ENCODE results near the gene TRPM2. TPM values are rescaled to one million over a fixed set of nuclear protein-coding genes. Genes with fewer than 3 reads are reported as not detected.

Gene TRPM2
- total and polyA plus RNA-seq, 2 of the 4 experiments (the other 2 are of a cell fraction), result not detected

GRCh38 chr21:44372616-44373015, 19.2 kb downstream of the TRPM2 start:
- Histone ChIP-seq H4K20me1 (ENCODE audit: insufficient read depth, low read length) (no peaks in the 10 kb centered on the region), H3K4me2 (ENCODE audit: low read depth, low read length) (no peak overlapping the region), H3K79me1 (ENCODE audit: low read depth in 1 of 2, low read length in 2 of 2) (no peaks in the 10 kb centered on the region), H3K4me3 (ENCODE audit: insufficient read depth, low read depth, low read length) (no peak overlapping the region), H3K27ac (ENCODE audit: insufficient read depth, low read length) (no peak overlapping the region), H2AFZ (replicated peaks; ENCODE audit: low read length, poor library complexity) (no peak overlapping the region), H3K9me1 (ENCODE audit: insufficient read depth, low read length) (no peaks in the 10 kb centered on the region), H3K23ac (ENCODE audit: low read depth, low read length) (no peak overlapping the region), H2BK120ac (ENCODE audit: low read depth, low read length) (no peak overlapping the region), H3K27me3 (ENCODE audit: control insufficient read depth, insufficient read depth, low read length) (peaks cover 3% of the 10 kb centered on the region; the same call in 1 of the 2 replicates), H3K14ac (replicated peaks; ENCODE audit: low read depth, low read length) (no peak overlapping the region), H3K18ac (ENCODE audit: low read depth, low read length) (no peak overlapping the region), H3K9ac (ENCODE audit: low read depth, low read length) (no peak overlapping the region), H2AK9ac (replicated peaks; ENCODE audit: low read depth, low read length, poor library complexity) (no peak overlapping the region), H4K91ac (ENCODE audit: insufficient read depth, low read depth, low read length) (no peak overlapping the region), H3K4me1 (ENCODE audit: control insufficient read depth, insufficient read depth, low read length) (no peaks in the 10 kb centered on the region), H2AK5ac (ENCODE audit: low read depth, low read length) (no peak overlapping the region), H4K8ac (ENCODE audit: low read depth in 2 of 2, low read length in 2 of 2) (no peak overlapping the region), H3K36me3 (ENCODE audit: control insufficient read depth, insufficient read depth, low read length) (no peaks in the 10 kb centered on the region), H2BK5ac (ENCODE audit: low read depth, low read length, poor library complexity, severe bottlenecking) (no peak overlapping the region), H3K56ac (ENCODE audit: extremely low read depth, insufficient read depth, low read length) (no peak overlapping the region), H2BK20ac (ENCODE audit: low read depth, low read length) (no peak overlapping the region), H3K4ac (ENCODE audit: low read depth, low read length) (no peak overlapping the region), H2BK15ac (ENCODE audit: low read depth, low read length) (no peak overlapping the region), H4K5ac (ENCODE audit: low read depth, low read length) (no peak overlapping the region), H3K9me3 (ENCODE audit: control insufficient read depth, insufficient read depth, low read length) (peaks cover 8% of the 10 kb centered on the region; the same call in 1 of the 2 replicates)
- ChIA-PET POLR2A (ENCODE audit: unreplicated experiment) (no interaction called here), CTCF (no interaction called here)
- TF ChIP-seq RAD21 (IDR thresholded peaks at IDR 0.05; ENCODE audit: low read length) (no peak), ELK1 (IDR thresholded peaks at IDR 0.05; ENCODE audit: borderline replicate concordance, low read depth, low read length) (no peak), POLR2A (IDR thresholded peaks at IDR 0.05; ENCODE audit: low read depth, low read length) (no peak), BHLHE40 (IDR thresholded peaks at IDR 0.05; ENCODE audit: low read depth, low read length) (no peak), SMC3 (IDR thresholded peaks at IDR 0.05; ENCODE audit: low read depth, low read length) (no peak), FOS (IDR thresholded peaks at IDR 0.05; ENCODE audit: low read depth, low read length) (no peak), RCOR1 (IDR thresholded peaks at IDR 0.05; ENCODE audit: insufficient replicate concordance, low read length) (no peak), CTCF (conservative IDR thresholded peaks at IDR 0.05; ENCODE audit: low read depth, low read length) (no peak), CEBPB (IDR thresholded peaks at IDR 0.05; ENCODE audit: low read depth, low read length) (no peak), RFX5 (IDR thresholded peaks at IDR 0.05; ENCODE audit: low read depth, low read length) (no peak), NFE2L2 (IDR thresholded peaks at IDR 0.05; ENCODE audit: low read depth, low read length) (no peak), MAZ (IDR thresholded peaks at IDR 0.05; ENCODE audit: borderline replicate concordance, low read depth, low read length) (no peak), MXI1 (IDR thresholded peaks at IDR 0.05; ENCODE audit: borderline replicate concordance, low read depth, low read length) (no peak), MAFK (IDR thresholded peaks at IDR 0.05; ENCODE audit: low read depth, low read length) (no peak), CHD1 (IDR thresholded peaks at IDR 0.05; ENCODE audit: low read depth, low read length) (no peak), USF2 (IDR thresholded peaks at IDR 0.05; ENCODE audit: low read depth, low read length) (no peak)
- intact Hi-C loops (cut with micrococcal nuclease) (no loop called here), dilution Hi-C loops (cut with HindIII; ENCODE audit: low sequenced_read_pairs, unreplicated experiment) (no loop called here), in situ Hi-C loops (cut with MboI; ENCODE audit: low sequenced_read_pairs) (no loop called here)
- ATAC-seq (ENCODE audit: low read depth) (no peak), DNase-seq (no peak)
- 50% methylated on average over 2 of the region's 8 CpGs; no CpG with 5 or more reads in 1 of the 2 experiments for WGBS, 2 experiments (ENCODE audit: extremely low coverage in 2 of 2, insufficient read length in 1 of 2)
- no TSS peak for BruUV-seq (replicated peaks)

All from IMR-90 (cell line).